B cell (primary cell): Measurements from ENCODE around the gene PDE6A.

Experiments used
- CTCF ChIP-seq: fragments of 200-600 bp; IDR thresholded peaks from one replicate; pipeline ENCODE4 v1.8.0; 2022; ENCODE audit warnings: antibody characterized with exemption, mild to moderate bottlenecking
- EZH2 ChIP-seq: IDR thresholded peaks from 2 replicates; pipeline ENCODE4 v1.6.1; 2012; ENCODE audit warnings: borderline replicate concordance, low read depth, mild to moderate bottlenecking, moderate library complexity, low read length; ENCODE audit not compliant: insufficient read depth, poor library complexity, severe bottlenecking

GRCh38 chr5:149922950-149923349 lies 21.6 kb downstream of the PDE6A start:
- TF ChIP-seq CTCF (no peak), EZH2 (no peak)
